Measurements from ENCODE around the gene FCHO2. TPM values are rescaled to one million over a fixed set of nuclear protein-coding genes. Genes with fewer than 3 reads are reported as not detected.

The FCHO2 gene
- total RNA-seq, 4 donors from 2014 or later, result 24.9 to 37.5 (median 30.7) TPM

GRCh38 chr5:73067213-73067612 lies 111.4 kb downstream of the FCHO2 start:
- Histone ChIP-seq H3K4me3 (no peak overlapping the region), H3K4me1 (no peaks in the 10 kb centered on the region), H3K27me3 (no peaks in the 10 kb centered on the region), H3K27ac (no peak overlapping the region), H3K36me3 (peaks cover 0 to 62% (median 0%) of the 10 kb centered on the region in 3 donors), H3K9me3 (no peaks in the 10 kb centered on the region)
- TF ChIP-seq EP300 (IDR thresholded peaks at IDR 0.05) (no peak), POLR2A (IDR thresholded peaks at IDR 0.05) (no peak), CTCF (IDR thresholded peaks at IDR 0.05) (no peak)
- 83 to 92% methylated on average over 1 of the region's 1 CpG for WGBS, 2 donors
- DNase-seq (ENCODE audit: low spot score in 2 of 2), result no peak

GRCh38 chr5:73081093-73081492 lies 125.3 kb downstream of the FCHO2 start:
- peaks cover 0 to 76% (median 7%) of the 10 kb centered on the region in 3 donors for H3K36me3 ChIP-seq
- H3K27ac ChIP-seq, result no peak overlapping the region
- no peaks in the 10 kb centered on the region for H3K4me1 ChIP-seq
- DNase-seq (ENCODE audit: low spot score in 2 of 2), result no peak
- H3K27me3 ChIP-seq, result no peaks in the 10 kb centered on the region
- TF ChIP-seq CTCF (IDR thresholded peaks at IDR 0.05) (no peak), EP300 (IDR thresholded peaks at IDR 0.05) (no peak), POLR2A (IDR thresholded peaks at IDR 0.05) (no peak)
- H3K9me3 ChIP-seq, result no peaks in the 10 kb centered on the region
- no peak overlapping the region for H3K4me3 ChIP-seq
- 73 to 85% methylated on average over 4 of the region's 4 CpGs for WGBS, 2 donors

- Histone ChIP-seq H3K4me1 (no peaks in the 10 kb centered on the region), H3K36me3 (peaks cover 0 to 73% (median 0%) of the 10 kb centered on the region in 3 donors), H3K27ac (no peak overlapping the region), H3K4me3 (no peak overlapping the region), H3K9me3 (no peaks in the 10 kb centered on the region), H3K27me3 (no peaks in the 10 kb centered on the region)
- no peak for TF ChIP-seq EP300 (IDR thresholded peaks at IDR 0.05)
- TF ChIP-seq CTCF (IDR thresholded peaks at IDR 0.05), result no peak
- TF ChIP-seq POLR2A (IDR thresholded peaks at IDR 0.05), result no peak
- 95 to 98% methylated on average over 4 of the region's 4 CpGs for WGBS, 2 donors
- no peak for DNase-seq (ENCODE audit: low spot score in 2 of 2)
Measured at GRCh38 chr5:73088026-73088425, 132.2 kb downstream of the FCHO2 start.

- TF ChIP-seq POLR2A (IDR thresholded peaks at IDR 0.05) (no peak), EP300 (IDR thresholded peaks at IDR 0.05) (no peak), CTCF (IDR thresholded peaks at IDR 0.05) (no peak)
- Histone ChIP-seq H3K36me3 (peaks cover 0 to 32% (median 0%) of the 10 kb centered on the region in 3 donors), H3K27me3 (no peaks in the 10 kb centered on the region), H3K4me3 (no peak overlapping the region), H3K27ac (no peak overlapping the region), H3K9me3 (peaks cover 0 to 23% (median 0%) of the 10 kb centered on the region in 4 donors), H3K4me1 (no peaks in the 10 kb centered on the region)
- WGBS, 2 donors, result 86 to 93% methylated on average over 7 of the region's 7 CpGs
- no peak for DNase-seq (ENCODE audit: low spot score in 2 of 2)
Measured at GRCh38 chr5:73093943-73094342, 138.1 kb downstream of the FCHO2 start.

GRCh38 chr5:73094415-73094814 lies 138.6 kb downstream of the FCHO2 start:
- no peaks in the 10 kb centered on the region for H3K27me3 ChIP-seq
- WGBS, 2 donors, result 93 to 94% methylated on average over 1 of the region's 1 CpG
- H3K4me1 ChIP-seq, result no peaks in the 10 kb centered on the region
- H3K27ac ChIP-seq, result no peak overlapping the region
- H3K9me3 ChIP-seq, result peaks cover 0 to 23% (median 0%) of the 10 kb centered on the region in 4 donors
- no peak overlapping the region for H3K4me3 ChIP-seq
- peaks cover 0 to 32% (median 0%) of the 10 kb centered on the region in 3 donors for H3K36me3 ChIP-seq
- DNase-seq (ENCODE audit: low spot score in 2 of 2), result no peak
- no peak for TF ChIP-seq POLR2A (IDR thresholded peaks at IDR 0.05)
- no peak for TF ChIP-seq EP300 (IDR thresholded peaks at IDR 0.05)
- no peak for TF ChIP-seq CTCF (IDR thresholded peaks at IDR 0.05)

Measured in tibial nerve (tissue), 4 donors.